Loucy (cell line): ENCODE results near the gene FDXACB1.
A peak's percentile ranks its signal among the peaks of the same experiment; 100 is the strongest.

ENCODE experiments used
- H2AFZ ChIP-seq: fragments of 200-600 bp; sonication (generic); 2 replicates; pipeline ENCODE4 v1.6.0; 2016; ENCODE audit warnings: antibody characterized with exemption, mild to moderate bottlenecking, low read length, moderate library complexity
- H3F3A ChIP-seq: fragments of 200-600 bp; 2 replicates; pipeline ENCODE4 v1.6.0; 2016; ENCODE audit warnings: antibody characterized with exemption, low read depth, mild to moderate bottlenecking
- H3K27me3 ChIP-seq: fragments of 200-600 bp; sonication (generic); 2 replicates; pipeline ENCODE4 v1.6.1; 2014; ENCODE audit warnings: low read length, mild to moderate bottlenecking; ENCODE audit not compliant: insufficient read depth, poor library complexity, severe bottlenecking
- H3K36me3 ChIP-seq: fragments of 200-600 bp; sonication (generic); 2 replicates; pipeline ENCODE4 v1.6.1; 2016; ENCODE audit warnings: low read length; ENCODE audit not compliant: insufficient read depth
- H3K4me1 ChIP-seq: fragments of 200-600 bp; sonication (generic); 2 replicates; pipeline ENCODE4 v1.5.1; 2014; ENCODE audit warnings: low read length, mild to moderate bottlenecking; ENCODE audit not compliant: insufficient read depth, poor library complexity, severe bottlenecking
- H3K4me2 ChIP-seq: fragments of 200-600 bp; sonication (generic); 2 replicates; pipeline ENCODE4 v1.6.0; 2014; ENCODE audit warnings: antibody characterized with exemption, low read length, low read depth, mild to moderate bottlenecking; ENCODE audit not compliant: poor library complexity, severe bottlenecking
- H3K4me3 ChIP-seq: fragments of 200-600 bp; sonication (generic); 2 replicates; pipeline ENCODE4 v1.5.1; 2014; ENCODE audit warnings: low read length, mild to moderate bottlenecking, mixed read lengths; ENCODE audit not compliant: poor library complexity, severe bottlenecking
- H3K79me2 ChIP-seq: fragments of 200-600 bp; sonication (generic); 2 replicates; pipeline ENCODE4 v1.6.1; 2014; ENCODE audit warnings: low read length; ENCODE audit not compliant: insufficient read depth
- H3K9ac ChIP-seq: fragments of 200-600 bp; sonication (generic); 2 replicates; pipeline ENCODE4 v1.6.0; 2014; ENCODE audit warnings: mild to moderate bottlenecking, low read depth, low read length, moderate library complexity; ENCODE audit not compliant: poor library complexity, severe bottlenecking
- H3K9me2 ChIP-seq: fragments of 200-600 bp; sonication (generic); replicated peaks from 2 replicates; pipeline ENCODE4 v1.6.1; 2016; ENCODE audit warnings: low read depth, low read length, mixed read lengths
- H3K9me3 ChIP-seq: fragments of 200-600 bp; sonication (generic); 2 replicates; pipeline ENCODE4 v1.6.1; 2014; ENCODE audit warnings: mild to moderate bottlenecking, antibody characterized with exemption, low read length, low read depth; ENCODE audit not compliant: insufficient read depth
- H4K20me1 ChIP-seq: fragments of 200-600 bp; sonication (generic); 2 replicates; pipeline ENCODE4 v1.6.0; 2014; ENCODE audit warnings: antibody characterized with exemption, low read length, mild to moderate bottlenecking; ENCODE audit not compliant: insufficient read depth, poor library complexity, severe bottlenecking
- CTCF ChIP-seq: fragments of 200-600 bp; sonication (generic); conservative IDR thresholded peaks from 2 replicates; pipeline ENCODE4 v1.5.1; 2014; ENCODE audit warnings: mild to moderate bottlenecking, antibody characterized with exemption, low read length
- EZH2phosphoT487 ChIP-seq: fragments of 200-600 bp; IDR thresholded peaks from 2 replicates; pipeline ENCODE4 v1.6.1; 2018; ENCODE audit warnings: antibody characterized with exemption, mild to moderate bottlenecking, moderate library complexity, borderline replicate concordance

The FDXACB1 gene

GRCh38 chr11:111878849-111879636 lies at the start of gene FDXACB1, which contains the start of gene CFAP68:
Gene FDXACB1 (minus strand): TSS chr11:111879165. CDS start chr11:111879132, 33 bp downstream.
Gene CFAP68 (plus strand): TSS chr11:111879541. CDS start chr11:111879561, 20 bp downstream.
- Histone ChIP-seq H3K9ac (peak within 1 kb of the TSS; percentile 69), H3K79me2 (no peaks in the 10 kb centered on the region), H2AFZ (peak within 1 kb of the TSS; percentile 88), H3F3A (no peaks in the 10 kb centered on the region), H3K27me3 (no peaks in the 10 kb centered on the region), H4K20me1 (no peaks in the 10 kb centered on the region), H3K4me2 (peak within 1 kb of the TSS; percentile 77), H3K9me2 (no peaks in the 10 kb centered on the region), H3K4me3 (peak within 1 kb of the TSS; percentile 76), H3K9me3 (no peaks in the 10 kb centered on the region), H3K4me1 (no peaks in the 10 kb centered on the region), H3K36me3 (no peaks in the 10 kb centered on the region)
- TF ChIP-seq EZH2phosphoT487, result no peak
- peak; percentile 69 for TF ChIP-seq CTCF

- Histone ChIP-seq H3F3A (peaks cover 4% of the 10 kb centered on the region; the same call in 1 of the 2 replicates), H3K9me2 (no peaks in the 10 kb centered on the region), H2AFZ (peak overlapping the region; percentile 79), H3K4me3 (peak overlapping the region; percentile 75), H3K9me3 (no peaks in the 10 kb centered on the region), H3K79me2 (no peaks in the 10 kb centered on the region), H3K4me2 (peak overlapping the region; percentile 81), H3K9ac (peak overlapping the region; percentile 78), H3K36me3 (no peaks in the 10 kb centered on the region), H3K4me1 (peaks cover 7% of the 10 kb centered on the region), H3K27me3 (no peaks in the 10 kb centered on the region), H4K20me1 (no peaks in the 10 kb centered on the region)
- no peak for TF ChIP-seq EZH2phosphoT487
- TF ChIP-seq CTCF, result 0 out of 2 replicates have a peak, but pooled peaks have one; percentile 11
These were observed 47.8 kb upstream of the FDXACB1 start for GRCh38 chr11:111926505-111927391.

GRCh38 chr11:111925953-111926352 lies 47.0 kb upstream of the FDXACB1 start:
- H4K20me1 ChIP-seq, result no peaks in the 10 kb centered on the region
- H3K4me3 ChIP-seq, result peak overlapping the region; percentile 75
- H3F3A ChIP-seq, result peaks cover 4% of the 10 kb centered on the region; the same call in 1 of the 2 replicates
- H3K36me3 ChIP-seq, result no peaks in the 10 kb centered on the region
- no peaks in the 10 kb centered on the region for H3K79me2 ChIP-seq
- H3K9ac ChIP-seq, result peak overlapping the region; percentile 78
- H3K9me3 ChIP-seq, result no peaks in the 10 kb centered on the region
- H3K9me2 ChIP-seq, result no peaks in the 10 kb centered on the region
- TF ChIP-seq CTCF, result no peak
- no peak for TF ChIP-seq EZH2phosphoT487
- no peaks in the 10 kb centered on the region for H3K27me3 ChIP-seq
- peaks cover 7% of the 10 kb centered on the region for H3K4me1 ChIP-seq
- H3K4me2 ChIP-seq, result peak overlapping the region; percentile 81
- peak overlapping the region; percentile 79; the same call in 1 of the 2 replicates for H2AFZ ChIP-seq
